HG03095 (cell line): Measurements from ENCODE around the gene ADAMTS17.

Experiments
- ATAC-seq: cut with Tn5 transposase; IDR thresholded peaks from one replicate; pipeline ENCODE4 v1.9.1; 2021; ENCODE audit warnings: moderate library complexity; ENCODE audit not compliant: unreplicated experiment

Gene ADAMTS17

DNA sequence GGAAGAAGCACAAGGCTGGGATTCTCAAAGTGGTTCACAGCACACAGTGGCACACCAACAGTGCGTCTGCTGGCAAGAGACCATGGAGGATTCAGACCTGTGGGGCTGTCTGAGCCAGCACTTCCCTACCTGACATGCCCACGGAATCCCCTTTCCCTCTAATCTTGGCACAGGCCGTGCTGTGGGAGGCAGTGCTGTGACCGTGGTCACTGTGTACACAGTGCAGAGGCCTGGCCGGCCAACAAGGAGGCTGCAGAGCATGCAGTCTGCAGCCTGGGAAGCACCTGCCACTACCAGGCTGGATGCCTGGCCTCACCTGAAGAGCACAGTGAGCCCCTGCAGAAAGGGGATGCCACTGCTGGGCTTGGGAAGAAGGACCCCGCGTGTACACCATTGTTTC, 307.6 kb downstream of the ADAMTS17 start:
- ATAC-seq = no peak

DNA sequence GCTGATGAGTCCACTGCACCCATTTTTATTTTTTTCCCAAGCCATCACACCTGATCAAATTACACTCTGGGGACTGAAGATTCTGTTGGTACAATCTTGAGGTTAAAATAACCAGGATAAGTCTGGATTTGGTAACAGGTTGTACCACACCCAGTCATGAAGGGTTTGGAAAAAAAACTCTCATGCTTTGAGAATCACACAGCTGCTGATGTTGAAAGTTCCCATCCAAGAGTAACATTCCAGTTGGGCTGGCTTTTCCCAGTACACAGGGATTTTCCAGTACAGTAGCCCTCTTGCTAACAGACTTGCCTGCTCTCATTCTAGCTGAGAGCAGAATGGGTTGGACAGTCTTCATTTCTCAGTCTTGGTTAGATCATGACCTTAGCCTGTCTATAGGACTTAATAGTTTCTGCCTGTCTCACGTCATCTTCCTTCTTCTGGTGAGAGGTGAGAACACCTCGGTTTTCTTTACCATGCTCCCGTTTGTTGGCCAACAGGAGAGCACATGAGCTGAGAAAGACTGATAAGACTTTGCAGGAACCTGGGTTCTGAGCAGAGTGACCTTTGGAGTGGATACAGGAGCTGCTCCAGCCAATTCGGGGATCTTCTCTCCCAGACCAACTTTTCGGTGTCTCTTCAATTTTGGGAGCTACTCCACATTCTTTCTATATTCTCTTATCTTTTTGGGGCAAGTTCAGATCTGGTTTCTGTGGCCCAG, 308.5 kb downstream of the ADAMTS17 start:
- ATAC-seq = no peak

DNA sequence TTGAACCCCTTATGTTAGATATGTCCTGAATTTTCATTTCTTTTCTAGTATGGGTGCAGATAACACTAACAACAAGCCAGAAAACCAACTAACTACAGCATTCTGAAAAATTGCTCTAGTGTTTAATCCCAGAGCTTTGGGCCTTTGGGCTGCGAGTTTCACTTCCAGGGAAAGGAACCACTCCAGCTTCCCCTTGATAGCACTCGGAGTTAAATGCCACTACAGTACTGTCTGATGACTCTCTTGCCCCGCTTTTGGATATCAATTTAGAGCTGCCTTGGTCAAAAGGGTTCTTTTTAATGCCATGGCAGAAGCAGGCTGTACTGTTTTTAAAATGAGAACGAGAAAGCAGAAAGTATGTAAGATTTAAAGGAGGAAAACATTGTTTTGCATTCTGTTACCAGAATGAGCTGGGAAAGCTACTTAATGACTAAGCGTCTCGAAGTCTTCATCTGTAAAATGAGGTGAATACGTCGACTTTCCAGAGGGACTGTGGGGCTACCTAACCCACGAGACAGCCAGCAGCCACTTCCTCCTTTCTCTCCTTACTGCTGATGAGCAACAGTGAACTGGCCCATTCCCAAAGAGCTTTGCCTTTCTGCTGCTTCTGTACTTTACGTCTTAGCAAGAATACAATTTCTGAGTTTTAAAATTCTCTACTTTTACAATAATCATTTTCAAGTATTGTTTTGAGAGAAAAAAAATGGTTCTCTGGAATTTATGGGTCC, 309.3 kb downstream of the ADAMTS17 start:
- ATAC-seq = no peak

DNA sequence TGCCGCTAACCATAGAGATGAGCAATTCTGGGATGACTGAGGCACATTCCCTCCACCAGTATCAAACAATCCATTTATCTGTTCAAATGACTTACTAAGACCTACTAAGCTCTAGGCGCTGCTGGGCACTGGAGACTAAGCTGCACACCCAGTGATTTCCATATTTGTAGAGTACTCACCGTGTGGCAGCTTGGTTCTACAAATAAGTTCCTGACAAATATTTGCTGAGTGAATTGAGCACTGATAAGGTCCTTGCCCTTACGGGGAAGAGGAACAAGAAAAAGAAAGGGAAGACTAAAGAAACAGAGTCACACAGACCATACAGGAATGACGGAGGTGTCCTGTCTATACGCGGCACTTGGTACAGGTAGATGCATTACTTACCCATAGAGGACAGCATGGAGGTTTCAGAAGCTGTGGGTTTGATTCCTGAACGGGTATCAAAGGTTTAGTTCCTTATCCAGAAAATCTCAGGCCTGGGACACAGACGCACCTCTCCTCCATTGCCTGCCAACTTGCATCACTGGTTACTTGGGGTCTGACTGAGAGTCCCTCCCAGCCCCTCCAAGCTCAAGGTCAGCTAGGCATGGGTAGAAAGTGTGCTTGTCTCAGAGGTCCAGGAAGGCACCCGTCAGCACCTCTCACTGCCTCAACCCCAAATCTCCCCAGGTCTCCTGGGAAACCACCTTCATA, 310.0 kb downstream of the ADAMTS17 start:
- no peak for ATAC-seq

DNA sequence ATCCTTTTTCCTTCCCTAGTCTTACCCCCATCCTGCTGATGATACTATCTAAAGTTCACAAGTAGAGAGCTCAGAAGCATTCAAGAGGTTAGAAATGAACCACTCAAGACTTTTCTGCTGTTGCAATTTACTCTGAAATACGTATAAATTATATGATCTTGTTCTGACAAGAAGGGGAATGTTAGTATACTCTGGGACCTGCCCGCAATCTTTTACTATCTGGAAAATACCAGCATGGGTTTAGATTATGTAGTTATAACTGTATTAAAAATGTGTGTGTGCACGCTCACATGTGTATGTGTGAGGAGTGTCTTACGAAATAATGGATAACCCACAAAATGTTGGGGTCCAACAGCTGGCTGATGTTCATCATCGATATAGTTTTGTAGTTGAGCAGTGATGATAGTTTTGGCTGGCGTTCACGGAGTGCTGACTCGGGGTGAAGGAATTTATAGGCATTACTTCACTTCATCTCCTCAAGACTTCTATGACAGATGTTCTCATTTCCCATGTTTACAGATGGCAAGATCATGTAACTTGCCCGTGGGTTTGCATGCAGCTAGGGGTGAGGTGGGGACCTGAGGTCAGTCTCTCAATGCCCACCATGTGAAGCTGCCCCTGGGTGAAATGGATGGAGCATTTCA, 311.1 kb downstream of the ADAMTS17 start:
- no peak for ATAC-seq

DNA sequence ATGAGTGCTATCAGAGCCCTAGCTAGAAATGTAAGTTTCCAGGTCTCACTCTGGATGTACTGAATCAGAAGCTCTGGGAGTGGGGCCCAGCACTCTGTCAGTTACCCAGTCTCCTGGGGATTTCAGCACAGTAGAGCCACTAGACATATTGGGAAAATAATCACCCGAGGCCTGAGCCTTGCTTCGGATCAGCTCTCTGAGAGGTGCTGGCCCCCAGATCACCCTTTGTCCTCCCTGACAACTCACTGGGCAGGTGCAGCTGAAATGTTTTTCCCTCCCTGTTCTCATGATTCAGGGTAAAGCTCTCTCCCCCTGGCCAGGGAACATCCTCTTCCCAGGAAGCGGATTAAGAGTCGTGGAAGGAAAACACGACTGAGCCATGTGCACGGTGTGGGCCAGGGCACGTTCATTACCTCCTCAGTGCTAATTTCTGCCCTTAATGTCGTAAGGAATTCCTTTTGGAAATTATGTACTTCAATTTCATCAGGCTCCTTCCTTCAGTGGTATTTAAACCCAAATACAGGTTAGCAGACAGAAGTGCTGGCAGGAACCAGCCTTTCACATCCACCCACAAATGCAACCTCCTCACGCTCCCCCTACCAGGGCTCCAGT, 311.8 kb downstream of the ADAMTS17 start:
- ATAC-seq = no peak

DNA sequence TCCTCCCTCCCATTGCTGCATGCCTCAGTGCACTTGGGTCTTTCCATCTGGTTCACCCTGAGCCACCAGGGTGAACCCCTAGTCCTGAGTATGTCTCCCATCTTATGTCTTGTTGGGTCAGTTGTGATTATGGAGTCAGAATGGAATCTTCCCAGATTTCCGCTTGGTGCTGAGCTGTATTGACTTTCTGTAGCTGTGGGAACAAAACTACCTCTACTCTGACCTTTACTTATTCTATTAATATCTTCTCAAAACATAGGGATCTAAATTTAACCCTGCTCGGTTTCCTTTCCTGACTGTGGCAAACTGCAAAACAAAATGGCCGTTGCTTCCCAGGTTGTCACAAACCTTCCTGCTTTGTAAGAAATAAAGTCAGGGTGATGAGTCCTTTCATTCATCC, 312.7 kb downstream of the ADAMTS17 start:
- ATAC-seq = no peak

DNA sequence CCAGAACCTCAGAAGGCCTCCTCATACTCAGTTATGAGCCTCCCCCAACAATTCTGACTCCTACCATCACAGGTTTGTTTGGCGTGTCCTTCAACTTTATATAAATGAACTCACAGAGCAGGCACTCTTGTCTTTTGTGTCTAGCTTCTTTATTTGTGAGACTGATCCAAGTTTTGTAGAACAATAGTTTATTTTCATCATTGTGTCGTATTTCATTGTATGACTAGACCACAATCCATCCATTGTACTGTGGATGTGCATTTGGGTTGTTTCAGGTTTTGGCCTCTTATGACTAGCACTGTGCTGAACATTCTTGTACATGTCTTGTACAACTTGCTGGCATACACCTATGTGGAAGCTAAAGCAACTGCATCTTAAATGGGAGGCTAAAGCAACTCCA, 315.7 kb downstream of the ADAMTS17 start:
- ATAC-seq = no peak

DNA sequence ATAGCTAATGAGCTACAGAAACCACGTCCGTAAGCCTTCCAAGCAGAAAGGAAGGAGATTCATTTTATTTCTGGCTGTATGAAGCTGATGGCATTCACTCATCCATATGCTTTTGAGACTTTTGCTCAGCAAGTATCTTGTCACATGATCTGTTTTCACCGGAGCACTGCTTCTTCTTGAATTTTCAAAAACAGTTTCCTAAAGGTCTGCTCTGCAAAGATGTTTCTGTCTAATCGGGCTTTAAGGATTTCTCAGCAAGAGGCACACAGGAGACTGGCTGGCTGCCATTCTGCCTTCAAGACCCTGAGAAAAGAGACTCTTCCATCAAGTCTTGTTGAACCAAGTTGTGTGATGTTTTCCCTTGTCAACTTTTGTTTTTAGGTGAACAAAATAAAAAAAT, 319.0 kb downstream of the ADAMTS17 start:
- ATAC-seq = no peak

DNA sequence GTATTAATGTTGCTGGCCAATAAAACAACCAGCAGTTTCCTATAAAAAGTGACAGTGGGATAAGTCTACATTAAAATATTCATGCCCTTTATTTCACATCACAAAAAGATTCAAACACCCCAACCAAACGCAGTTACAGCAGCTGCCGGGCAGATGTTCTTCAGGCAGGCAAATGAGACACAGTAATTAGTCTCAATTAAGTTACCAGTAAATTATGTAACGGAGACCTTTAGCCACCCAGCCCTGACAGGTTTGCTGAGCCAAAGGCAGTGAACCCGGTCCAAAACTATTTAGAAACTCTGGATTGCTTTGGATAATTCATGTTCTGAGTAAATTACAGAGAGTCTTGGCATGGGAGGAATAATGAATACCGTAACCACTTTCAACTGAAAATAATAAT, 319.4 kb downstream of the ADAMTS17 start:
- no peak for ATAC-seq

DNA sequence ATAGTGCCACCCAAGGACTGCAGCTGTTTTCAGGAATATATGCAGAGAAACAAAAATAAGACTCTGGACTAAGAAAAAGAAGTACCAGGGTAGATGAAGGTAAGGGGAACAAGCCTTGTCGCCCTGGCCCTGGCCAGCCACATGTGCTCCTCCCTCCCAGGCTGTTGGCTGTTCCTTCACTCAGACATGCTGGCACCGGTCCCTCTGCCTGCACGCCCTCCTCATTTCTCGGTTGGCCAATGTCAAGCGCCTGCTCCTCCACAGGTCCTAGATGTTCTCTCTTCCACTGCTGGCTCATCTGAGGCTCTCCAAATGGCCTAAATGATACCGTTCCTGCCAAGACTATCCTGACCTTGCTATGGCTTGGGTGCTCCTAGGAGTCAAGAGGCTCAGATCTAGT, 320.1 kb downstream of the ADAMTS17 start:
- ATAC-seq = no peak

DNA sequence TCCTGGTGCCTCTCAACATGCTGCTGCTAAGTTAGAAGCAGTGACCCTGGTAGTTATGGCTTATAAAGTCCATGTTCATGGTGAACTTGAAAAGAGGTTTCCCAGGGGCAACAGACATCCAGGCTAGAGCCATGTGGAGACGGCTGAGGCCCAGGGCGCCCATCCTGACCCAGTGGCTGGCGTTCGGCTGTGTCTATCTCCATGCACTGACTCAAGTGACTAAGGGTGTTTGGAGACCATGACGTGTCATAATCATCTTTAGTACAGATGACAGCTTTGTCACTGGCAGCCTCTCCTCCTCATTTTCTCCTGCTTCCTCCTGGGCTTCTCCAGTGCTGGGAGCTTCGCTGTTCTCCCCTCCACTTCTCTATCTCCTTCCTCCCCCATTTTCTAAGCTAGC, 321.2 kb downstream of the ADAMTS17 start:
- no peak for ATAC-seq

DNA sequence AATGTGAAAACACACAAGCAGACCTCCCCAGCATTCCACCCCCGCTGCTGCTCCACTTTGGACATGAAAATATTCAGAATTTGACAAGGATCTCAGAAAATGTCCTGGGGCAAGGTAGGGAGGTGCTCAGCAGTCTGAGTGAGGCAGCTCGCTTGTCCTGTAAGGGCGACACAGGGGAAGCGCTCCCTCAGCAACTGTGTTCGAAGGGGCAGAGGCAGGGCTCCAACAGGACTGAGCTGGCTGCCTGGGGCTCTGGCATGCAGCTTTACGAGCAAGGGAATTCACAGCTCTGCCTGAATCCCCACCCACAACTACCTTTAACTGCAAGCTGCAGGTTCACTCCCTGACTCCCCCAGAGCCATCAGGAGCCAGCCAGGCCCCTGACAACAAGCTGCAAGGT, 321.6 kb downstream of the ADAMTS17 start:
- no peak for ATAC-seq

DNA sequence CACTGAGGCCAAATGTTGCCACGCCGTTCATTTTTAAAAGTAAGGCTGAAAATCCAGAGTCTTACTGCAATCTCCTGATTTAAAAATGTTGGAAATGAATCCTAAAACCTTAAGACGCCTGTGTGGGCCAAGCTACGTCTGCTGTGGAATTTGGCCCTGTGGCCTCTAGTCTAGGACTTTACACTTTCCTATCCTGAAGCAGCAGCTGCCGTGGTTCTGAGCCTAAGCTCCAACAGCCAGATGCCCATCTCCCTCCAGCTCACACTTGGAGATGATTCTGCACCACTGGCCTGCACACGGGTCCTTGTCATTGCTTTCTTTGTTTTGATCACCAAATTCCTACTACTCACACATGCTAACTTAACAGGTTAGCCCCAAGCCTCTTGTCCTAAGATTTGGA, 322.2 kb downstream of the ADAMTS17 start:
- no peak for ATAC-seq

DNA sequence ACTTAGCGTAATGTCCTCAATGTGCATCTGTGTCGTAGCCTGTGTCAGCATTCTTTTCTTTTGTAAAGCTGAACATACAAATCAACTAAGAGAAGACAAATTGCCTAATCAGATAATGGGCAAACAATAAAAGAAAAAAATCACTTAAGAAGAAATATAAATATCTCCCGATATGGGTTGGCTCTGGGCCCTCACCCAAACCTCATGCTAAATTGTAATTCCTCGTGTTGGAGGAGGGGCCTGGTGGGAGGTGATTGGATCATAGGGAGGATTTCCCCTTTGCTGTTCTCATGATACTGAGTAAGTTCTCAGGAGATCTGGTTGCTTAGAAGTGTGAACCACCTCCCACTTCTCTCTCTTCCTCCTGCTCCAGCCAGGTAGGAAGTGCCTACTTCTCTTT, 323.6 kb downstream of the ADAMTS17 start:
- no peak for ATAC-seq

DNA sequence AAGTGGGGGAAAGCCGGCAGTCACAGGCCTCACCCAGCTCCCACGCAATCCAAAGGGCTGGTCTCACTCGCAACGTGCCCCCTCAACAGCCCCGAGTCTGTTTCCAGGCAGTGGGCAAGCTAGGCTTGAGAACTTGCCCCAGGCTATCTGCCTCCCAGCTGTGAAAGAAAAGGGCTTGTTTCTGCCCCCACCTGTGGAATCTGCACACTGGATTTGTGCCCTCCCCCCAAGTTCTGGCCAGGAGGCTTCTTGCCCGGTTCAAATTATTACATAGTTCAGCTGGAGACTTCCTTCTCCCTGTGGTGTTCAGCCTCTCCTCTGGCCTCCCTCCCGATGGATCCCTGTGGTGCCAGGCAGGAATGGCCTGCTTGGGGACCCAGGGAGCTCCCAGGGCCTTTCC, 324.6 kb downstream of the ADAMTS17 start:
- ATAC-seq = no peak

DNA sequence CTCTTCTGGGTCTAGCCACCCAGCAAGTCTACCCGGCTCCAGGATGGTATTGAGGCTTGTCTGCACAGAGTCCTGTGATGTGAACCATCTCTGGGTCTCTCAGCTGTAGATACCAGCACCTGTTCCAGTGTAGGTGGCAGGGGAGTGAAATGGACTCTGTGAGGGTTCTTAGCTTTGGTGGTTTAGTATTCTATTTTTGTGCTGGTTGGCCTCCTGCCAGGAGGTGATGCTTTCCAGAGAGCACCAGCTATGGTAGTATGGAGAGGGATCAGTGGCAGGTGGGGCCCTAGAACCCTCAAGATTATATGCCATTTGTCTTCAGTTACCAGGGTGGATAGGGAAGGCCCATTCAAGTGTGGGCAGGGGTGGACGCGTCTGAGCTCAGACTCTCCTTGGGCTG, 325.1 kb downstream of the ADAMTS17 start:
- no peak for ATAC-seq

DNA sequence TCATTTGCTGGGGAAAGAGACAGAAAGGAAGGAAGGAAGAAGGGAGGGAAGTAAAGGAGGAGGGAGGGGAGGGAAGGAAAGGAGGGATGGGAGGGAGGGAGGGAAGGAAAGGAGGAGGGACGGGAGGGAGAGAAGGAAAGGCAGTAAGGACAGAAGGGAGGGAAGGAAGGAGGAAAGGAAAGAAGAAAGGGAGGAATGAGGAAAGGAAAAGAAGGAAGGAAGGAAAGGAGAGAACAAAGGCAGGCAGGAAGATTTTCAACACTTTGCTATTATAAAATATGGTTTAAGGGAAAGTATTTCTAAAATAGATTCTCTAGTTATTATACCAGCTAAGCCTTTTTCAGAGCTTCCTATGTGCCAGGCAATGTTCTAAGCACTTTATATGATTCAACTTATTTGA, 330.5 kb downstream of the ADAMTS17 start:
- no peak for ATAC-seq

DNA sequence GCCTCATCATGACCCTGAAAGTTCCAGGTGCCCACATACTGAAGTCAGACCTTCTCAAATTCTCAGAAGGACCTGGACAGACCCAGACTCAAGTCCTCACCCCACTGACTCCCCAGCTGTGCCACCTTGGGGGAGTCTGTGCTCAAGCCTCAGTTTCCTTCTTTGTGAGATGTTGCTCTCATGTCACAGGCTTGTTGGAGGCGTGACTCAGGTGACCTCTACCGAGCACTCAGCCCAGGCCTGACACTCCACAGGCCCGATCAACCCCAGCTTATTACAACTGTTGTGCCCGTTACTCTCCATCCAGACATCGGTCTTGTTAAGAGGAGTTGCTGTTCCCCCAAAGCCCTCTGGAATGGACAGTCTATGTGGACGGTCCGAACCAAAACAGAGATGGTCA, 332.4 kb downstream of the ADAMTS17 start:
- no peak for ATAC-seq

DNA sequence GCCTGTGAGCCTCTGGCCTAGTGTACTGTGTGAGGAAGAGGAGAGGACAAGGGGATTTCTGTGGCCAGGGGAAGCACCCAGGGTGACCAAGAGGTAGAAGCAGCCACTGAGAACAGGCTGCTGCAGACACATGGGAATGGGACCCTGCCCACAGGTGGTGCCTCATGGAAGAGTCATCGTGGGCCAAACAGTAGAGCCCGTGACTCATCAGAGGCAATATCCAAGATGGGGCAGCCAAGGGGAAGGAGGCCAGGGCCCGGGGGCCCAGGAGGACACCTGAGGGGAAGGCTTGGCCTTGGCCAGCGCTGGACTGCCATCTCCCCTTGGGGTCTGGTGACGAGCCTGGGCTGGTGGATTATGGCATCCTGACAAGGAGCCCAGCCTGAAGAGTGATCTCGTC, 333.5 kb downstream of the ADAMTS17 start:
- no peak for ATAC-seq

DNA sequence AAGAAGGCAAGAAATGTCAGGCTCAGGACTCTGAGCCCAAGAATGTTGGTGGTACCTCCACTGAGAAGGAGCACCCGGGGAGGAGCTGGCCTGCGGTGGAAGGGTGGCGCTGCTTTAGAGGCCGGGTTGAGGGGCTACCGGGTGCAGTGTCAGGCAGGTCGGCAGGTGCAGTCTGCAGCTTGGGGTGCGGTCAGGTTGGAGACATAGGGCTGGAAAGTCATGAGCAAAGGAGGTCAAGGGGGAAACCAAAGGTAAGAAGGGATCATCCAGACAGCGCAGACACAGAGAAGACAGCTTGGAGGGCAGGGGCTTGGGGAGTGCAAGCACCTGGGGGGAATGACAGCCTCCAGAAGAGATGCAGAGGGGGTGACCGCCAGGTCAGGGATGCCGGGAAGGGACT, 334.2 kb downstream of the ADAMTS17 start:
- no peak for ATAC-seq
